HG03442 (cell line): Measurements from ENCODE around the gene PCDHGB7.
"Not testable (repeated sequence)": the region's sequence is repeated elsewhere in the genome, so short reads cannot be mapped to it uniquely, and the experiment has no call there.

Source experiments
- ATAC-seq: cut with Tn5 transposase; IDR thresholded peaks from one replicate; pipeline ENCODE4 v1.9.1; 2021; ENCODE audit warnings: mild to moderate bottlenecking, moderate library complexity; ENCODE audit not compliant: unreplicated experiment

The PCDHGB7 gene

GRCh38 chr5:141394401-141395187 is 22.9 kb upstream of the PCDHGB7 start:
- not testable (repeated sequence) for ATAC-seq

GRCh38 chr5:141397756-141398551 is 19.5 kb upstream of the PCDHGB7 start, which contains the start of gene PCDHGB5:
Gene PCDHGB5, plus strand, starts transcription at chr5:141397947. Its CDS starts 181 bp downstream, at chr5:141398128.
- ATAC-seq, result peak; percentile 78

GRCh38 chr5:141398608-141399007 is 18.9 kb upstream of the PCDHGB7 start:
- no peak for ATAC-seq

GRCh38 chr5:141399555-141400258 is 17.8 kb upstream of the PCDHGB7 start:
- no peak for ATAC-seq

GRCh38 chr5:141402553-141403243 is 14.8 kb upstream of the PCDHGB7 start, which contains the start of gene PCDHGA9:
Gene PCDHGA9, plus strand, starts transcription at chr5:141402778. Its CDS starts 175 bp downstream, at chr5:141402953.
- ATAC-seq, result no peak

GRCh38 chr5:141403387-141403786 is 14.1 kb upstream of the PCDHGB7 start:
- no peak for ATAC-seq

- peak; percentile 38 for ATAC-seq
These were observed 9.5 kb upstream of the PCDHGB7 start, which contains the start of gene PCDHGB6 for GRCh38 chr5:141407790-141408505. Gene PCDHGB6, plus strand, starts transcription at chr5:141408021. Its CDS starts 182 bp downstream, at chr5:141408203.

- no peak for ATAC-seq
These were observed 7.7 kb upstream of the PCDHGB7 start for GRCh38 chr5:141409598-141410306.

- no peak for ATAC-seq
These were observed 5.9 kb upstream of the PCDHGB7 start for GRCh38 chr5:141411575-141411974.

GRCh38 chr5:141412854-141413539 is 4.5 kb upstream of the PCDHGB7 start, which contains the start of gene PCDHGA10:
Gene PCDHGA10, plus strand, starts transcription at chr5:141412987. Its CDS starts 189 bp downstream, at chr5:141413176.
- ATAC-seq, result peak; percentile 81

GRCh38 chr5:141413540-141414069 is 3.9 kb upstream of the PCDHGB7 start:
- no peak for ATAC-seq

GRCh38 chr5:141414548-141415274 is 2.8 kb upstream of the PCDHGB7 start:
- not testable (repeated sequence) for ATAC-seq

- not testable (repeated sequence) for ATAC-seq
These were observed 2.2 kb upstream of the PCDHGB7 start for GRCh38 chr5:141415275-141415618.

GRCh38 chr5:141419074-141419880 is 1.8 kb downstream of the PCDHGB7 start:
- no peak for ATAC-seq

GRCh38 chr5:141420855-141421488 is 3.5 kb downstream of the PCDHGB7 start, which contains the start of gene PCDHGA11:
Gene PCDHGA11, plus strand, starts transcription at chr5:141421051. Its CDS starts 177 bp downstream, at chr5:141421228.
- peak; percentile 59 for ATAC-seq

GRCh38 chr5:141421489-141421855 is 4.0 kb downstream of the PCDHGB7 start:
- ATAC-seq, result no peak
